Left renal pelvis (tissue), 4 donors: ENCODE results near the gene SULT4A1. TPM values are rescaled to one million over a fixed set of nuclear protein-coding genes. Genes with fewer than 3 reads are reported as not detected.

Source experiments
- DNase-seq, 4 donors: peaks; one replicate each; pipeline ENCODE4 v3.0.0-alpha.2; 2013; ENCODE audit warnings: low read depth in 4 of 4, low spot score in 3 of 4
- polyA plus RNA-seq, 4 donors: library from polyadenylated mRNA; unstranded; fragments of 120-200 nt; gene quantifications; one replicate each; pipeline ENCODE4 v1.2.1, GENCODE V29; 2013; ENCODE audit not compliant: insufficient read length in 4 of 4

Gene SULT4A1
- polyA plus RNA-seq, 4 donors, result 2.5 to 4.1 (median 3.6) TPM

- DNase-seq, result peak; percentile 56 to 69 (median 64)
Observed at GRCh38 chr22:43867839-43868635, 5.7 kb upstream of the SULT4A1 start.

GRCh38 chr22:43862882-43863202 is 529 bp upstream of the SULT4A1 start:
- no peak for DNase-seq

- DNase-seq, result no peak
Observed at GRCh38 chr22:43861529-43861928, 784 bp downstream of the SULT4A1 start.

- no peak for DNase-seq
Observed at GRCh38 chr22:43860831-43861230, 1.5 kb downstream of the SULT4A1 start.

GRCh38 chr22:43860126-43860525 is 2.2 kb downstream of the SULT4A1 start:
- no peak for DNase-seq

GRCh38 chr22:43859621-43860020 is 2.7 kb downstream of the SULT4A1 start:
- no peak for DNase-seq

GRCh38 chr22:43859176-43859575 is 3.1 kb downstream of the SULT4A1 start:
- no peak for DNase-seq

GRCh38 chr22:43858156-43858895 is 4.0 kb downstream of the SULT4A1 start:
- no peak for DNase-seq

GRCh38 chr22:43857367-43857766 is 4.9 kb downstream of the SULT4A1 start:
- no peak for DNase-seq

GRCh38 chr22:43855431-43855830 is 6.9 kb downstream of the SULT4A1 start:
- DNase-seq, result no peak

GRCh38 chr22:43854786-43855271 is 7.5 kb downstream of the SULT4A1 start:
- DNase-seq, result no peak

- DNase-seq, result no peak
Observed at GRCh38 chr22:43854121-43854785, 8.1 kb downstream of the SULT4A1 start.

- DNase-seq, result no peak
Observed at GRCh38 chr22:43853328-43853931, 8.9 kb downstream of the SULT4A1 start.

- no peak for DNase-seq
Observed at GRCh38 chr22:43852573-43853327, 9.6 kb downstream of the SULT4A1 start.

- DNase-seq, result no peak
Observed at GRCh38 chr22:43851979-43852307, 10.4 kb downstream of the SULT4A1 start.

GRCh38 chr22:43851058-43851978 is 11.0 kb downstream of the SULT4A1 start:
- no peak for DNase-seq

- no peak for DNase-seq
Observed at GRCh38 chr22:43850529-43850928, 11.8 kb downstream of the SULT4A1 start.

- no peak for DNase-seq
Observed at GRCh38 chr22:43849731-43850130, 12.6 kb downstream of the SULT4A1 start.
